Measurements from ENCODE around the gene ARMC3.
"Not testable (repeated sequence)": the region's sequence is repeated elsewhere in the genome, so short reads cannot be mapped to it uniquely, and the experiment has no call there.

Gene ARMC3

GRCh38 chr10:23051278-23051677 lies 123.4 kb downstream of the ARMC3 start:
- no peak for DNase-seq (ENCODE audit: low spot score)

- DNase-seq (ENCODE audit: low spot score): no peak
These were observed 124.0 kb downstream of the ARMC3 start for GRCh38 chr10:23051855-23052331.

GRCh38 chr10:23053036-23053435 lies 125.2 kb downstream of the ARMC3 start:
- DNase-seq (ENCODE audit: low spot score): no peak

GRCh38 chr10:23055424-23056185 lies 127.8 kb downstream of the ARMC3 start:
- DNase-seq (ENCODE audit: low spot score): no peak

GRCh38 chr10:23056186-23056579 lies 128.3 kb downstream of the ARMC3 start:
- DNase-seq (ENCODE audit: low spot score): no peak

- no peak for DNase-seq (ENCODE audit: low spot score)
These were observed 130.5 kb downstream of the ARMC3 start for GRCh38 chr10:23058366-23058765.

GRCh38 chr10:23060918-23061317 lies 133.1 kb downstream of the ARMC3 start:
- no peak for DNase-seq (ENCODE audit: low spot score)

GRCh38 chr10:23063045-23063972 lies 135.5 kb downstream of the ARMC3 start:
- DNase-seq (ENCODE audit: low spot score): no peak

GRCh38 chr10:23063973-23064812 lies 136.3 kb downstream of the ARMC3 start:
- no peak for DNase-seq (ENCODE audit: low spot score)

- not testable (repeated sequence) for DNase-seq (ENCODE audit: low spot score)
These were observed 136.9 kb downstream of the ARMC3 start for GRCh38 chr10:23064813-23065114.

GRCh38 chr10:23065181-23065948 lies 137.5 kb downstream of the ARMC3 start:
- DNase-seq (ENCODE audit: low spot score): no peak

GRCh38 chr10:23067337-23067736 lies 139.5 kb downstream of the ARMC3 start:
- no peak for DNase-seq (ENCODE audit: low spot score)

GRCh38 chr10:23067939-23068775 lies 140.3 kb downstream of the ARMC3 start:
- DNase-seq (ENCODE audit: low spot score): no peak

GRCh38 chr10:23069019-23069815 lies 141.4 kb downstream of the ARMC3 start:
- no peak for DNase-seq (ENCODE audit: low spot score)

- not testable (repeated sequence) for DNase-seq (ENCODE audit: low spot score)
These were observed 142.4 kb downstream of the ARMC3 start for GRCh38 chr10:23070092-23070912.

- no peak for DNase-seq (ENCODE audit: low spot score)
These were observed 143.0 kb downstream of the ARMC3 start for GRCh38 chr10:23070913-23071218.

- not testable (repeated sequence) for DNase-seq (ENCODE audit: low spot score)
These were observed 144.7 kb downstream of the ARMC3 start for GRCh38 chr10:23072593-23072992.

- DNase-seq (ENCODE audit: low spot score): no peak
These were observed 145.7 kb downstream of the ARMC3 start for GRCh38 chr10:23073527-23073926.

- DNase-seq (ENCODE audit: low spot score): no peak
These were observed 147.8 kb downstream of the ARMC3 start for GRCh38 chr10:23075672-23076071.

Data from left forelimb (tissue), 1 donor.